Sigmoid colon (tissue), 4 donors: ENCODE data around the gene ZFAND3.

Source experiments
- CTCF ChIP-seq, 4 experiments: fragments of 450-650 bp in 3 of 4; fragments of 200-600 bp in 1 of 4; IDR thresholded peaks; one replicate each; pipeline ENCODE4 v1.5.1; 2016 to 2019; ENCODE audit warnings: antibody characterized with exemption in 4 of 4, mild to moderate bottlenecking in 3 of 4, moderate library complexity in 2 of 4
- POLR2A ChIP-seq, 2 donors: fragments of 450-650 bp; IDR thresholded peaks; one replicate each; pipeline ENCODE4 v1.6.1; 2016; ENCODE audit warnings: antibody characterized with exemption in 2 of 2, mild to moderate bottlenecking in 2 of 2, moderate library complexity in 2 of 2
- POLR2AphosphoS5 ChIP-seq, 4 donors: sonication (generic); formaldehyde crosslinking; IDR thresholded peaks; one replicate each; pipeline ENCODE4 v1.6.1; 2017; ENCODE audit warnings: antibody characterized with exemption in 4 of 4

GRCh38 chr6:37979392-37980221 is 160.1 kb downstream of the ZFAND3 start:
- no peak for TF ChIP-seq POLR2AphosphoS5 (IDR thresholded peaks at IDR 0.05)
- no peak for TF ChIP-seq CTCF (IDR thresholded peaks at IDR 0.05)
- TF ChIP-seq POLR2A (IDR thresholded peaks at IDR 0.05), result no peak
